A673 (cell line): ENCODE data around the gene OTULINL. TPM values are rescaled to one million over a fixed set of nuclear protein-coding genes. Genes with fewer than 3 reads are reported as not detected.

ENCODE experiments used
- BruUV-seq: library from RNA; stranded (reverse); fragments of 400-500 nt; replicated peaks from 2 replicates; lab custom pipeline; 2021; lab: Mats Ljungman, UMichigan
- CTCF ChIA-PET: fragments of 300-600 bp; sonication (Branson Sonifier 250); formaldehyde crosslinking; loops from one replicate; lab custom pipeline; 2022; ENCODE audit warnings: antibody characterized with exemption; lab: Charles Lee
- POLR2A ChIA-PET: fragments of 300-600 bp; sonication (Branson Sonifier 250); formaldehyde crosslinking; loops from one replicate; lab custom pipeline; 2022; ENCODE audit warnings: antibody characterized with exemption; ENCODE audit not compliant: low non-redundant PET; lab: Charles Lee
- DNase-seq: peaks from one replicate; pipeline ENCODE4 v3.0.0-alpha.2; 2015; ENCODE audit warnings: low spot score
- H3K27ac ChIP-seq: fragments of 200-600 bp; sonication (generic); 2 replicates; pipeline ENCODE4 v1.5.1; 2016; ENCODE audit warnings: mixed run types, low read depth, mild to moderate bottlenecking, mixed read lengths, antibody characterized with exemption, low read length; ENCODE audit not compliant: poor library complexity, severe bottlenecking
- H3K27me3 ChIP-seq: fragments of 200-600 bp; sonication (generic); replicated peaks from 2 replicates; pipeline ENCODE4 v1.6.1; 2017; ENCODE audit warnings: mixed run types, low read depth, mild to moderate bottlenecking, mixed read lengths, antibody characterized with exemption, low read length; ENCODE audit not compliant: insufficient read depth, poor library complexity
- H3K36me3 ChIP-seq: fragments of 200-600 bp; sonication (generic); 2 replicates; pipeline ENCODE4 v1.6.1; 2016; ENCODE audit warnings: mixed run types, mild to moderate bottlenecking, mixed read lengths, antibody characterized with exemption, low read length; ENCODE audit not compliant: insufficient read depth, poor library complexity, severe bottlenecking
- H3K4me1 ChIP-seq: fragments of 200-600 bp; sonication (generic); 2 replicates; pipeline ENCODE4 v1.6.1; 2017; ENCODE audit warnings: mixed run types, mild to moderate bottlenecking, mixed read lengths, antibody characterized with exemption, low read length; ENCODE audit not compliant: insufficient read depth, poor library complexity, severe bottlenecking
- H3K4me3 ChIP-seq: fragments of 200-600 bp; sonication (generic); 2 replicates; pipeline ENCODE4 v1.5.1; 2016; ENCODE audit warnings: low read depth, mixed run types, mild to moderate bottlenecking, mixed read lengths, low read length; ENCODE audit not compliant: poor library complexity, severe bottlenecking
- H3K9me3 ChIP-seq: fragments of 200-600 bp; sonication (generic); 2 replicates; pipeline ENCODE4 v1.6.1; 2016; ENCODE audit warnings: mixed run types, low read depth, mild to moderate bottlenecking, mixed read lengths, antibody characterized with exemption, low read length; ENCODE audit not compliant: poor library complexity, severe bottlenecking
- EZH2 ChIP-seq: fragments of 200-600 bp; sonication (generic); IDR thresholded peaks from 2 replicates; pipeline ENCODE4 v1.6.1; 2017; ENCODE audit warnings: borderline replicate concordance, low read depth, mild to moderate bottlenecking, mixed read lengths, antibody characterized with exemption, low read length; ENCODE audit not compliant: poor library complexity, severe bottlenecking
- intact Hi-C: fragments of 100-400 bp; cut with micrococcal nuclease; formaldehyde crosslinking; loops from one replicate; pipeline ENCODE4 v1.10.0; 2022; ENCODE audit not compliant: unreplicated experiment
- total RNA-seq: library from RNA; stranded (reverse); gene quantifications from 2 replicates; pipeline ENCODE4 v1.2.3, GENCODE V29; 2021
- TF ChIP-seq, protein P1 (sequence below): fragments of 300-800, 200-600 bp; sonication (generic); conservative IDR thresholded peaks from 2 replicates; pipeline ENCODE4 v1.5.1; 2017; ENCODE audit warnings: low read depth, mild to moderate bottlenecking, antibody characterized with exemption, low read length, moderate library complexity, mixed read lengths

The OTULINL gene
- total RNA-seq, 1 experiment from 2014 or later: 0.13 TPM

- H3K36me3 ChIP-seq: no peaks in the 10 kb centered on the region
- TF ChIP-seq EZH2: no peak
- TF ChIP-seq, protein P1, sequence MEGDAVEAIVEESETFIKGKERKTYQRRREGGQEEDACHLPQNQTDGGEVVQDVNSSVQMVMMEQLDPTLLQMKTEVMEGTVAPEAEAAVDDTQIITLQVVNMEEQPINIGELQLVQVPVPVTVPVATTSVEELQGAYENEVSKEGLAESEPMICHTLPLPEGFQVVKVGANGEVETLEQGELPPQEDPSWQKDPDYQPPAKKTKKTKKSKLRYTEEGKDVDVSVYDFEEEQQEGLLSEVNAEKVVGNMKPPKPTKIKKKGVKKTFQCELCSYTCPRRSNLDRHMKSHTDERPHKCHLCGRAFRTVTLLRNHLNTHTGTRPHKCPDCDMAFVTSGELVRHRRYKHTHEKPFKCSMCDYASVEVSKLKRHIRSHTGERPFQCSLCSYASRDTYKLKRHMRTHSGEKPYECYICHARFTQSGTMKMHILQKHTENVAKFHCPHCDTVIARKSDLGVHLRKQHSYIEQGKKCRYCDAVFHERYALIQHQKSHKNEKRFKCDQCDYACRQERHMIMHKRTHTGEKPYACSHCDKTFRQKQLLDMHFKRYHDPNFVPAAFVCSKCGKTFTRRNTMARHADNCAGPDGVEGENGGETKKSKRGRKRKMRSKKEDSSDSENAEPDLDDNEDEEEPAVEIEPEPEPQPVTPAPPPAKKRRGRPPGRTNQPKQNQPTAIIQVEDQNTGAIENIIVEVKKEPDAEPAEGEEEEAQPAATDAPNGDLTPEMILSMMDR: no peak
- H3K27me3 ChIP-seq: peaks cover 14% of the 10 kb centered on the region
- ChIA-PET CTCF (no interaction called here), POLR2A (no interaction called here)
- H3K4me3 ChIP-seq: no peak overlapping the region
- peaks cover 9% of the 10 kb centered on the region for H3K4me1 ChIP-seq
- no peak for DNase-seq
- no peaks in the 10 kb centered on the region for H3K9me3 ChIP-seq
- intact Hi-C loops: no loop called here
- H3K27ac ChIP-seq: no peak overlapping the region
- no TSS peak for BruUV-seq
Measured at GRCh38 chr5:14656898-14657297, 75.3 kb downstream of the OTULINL start.

DNA sequence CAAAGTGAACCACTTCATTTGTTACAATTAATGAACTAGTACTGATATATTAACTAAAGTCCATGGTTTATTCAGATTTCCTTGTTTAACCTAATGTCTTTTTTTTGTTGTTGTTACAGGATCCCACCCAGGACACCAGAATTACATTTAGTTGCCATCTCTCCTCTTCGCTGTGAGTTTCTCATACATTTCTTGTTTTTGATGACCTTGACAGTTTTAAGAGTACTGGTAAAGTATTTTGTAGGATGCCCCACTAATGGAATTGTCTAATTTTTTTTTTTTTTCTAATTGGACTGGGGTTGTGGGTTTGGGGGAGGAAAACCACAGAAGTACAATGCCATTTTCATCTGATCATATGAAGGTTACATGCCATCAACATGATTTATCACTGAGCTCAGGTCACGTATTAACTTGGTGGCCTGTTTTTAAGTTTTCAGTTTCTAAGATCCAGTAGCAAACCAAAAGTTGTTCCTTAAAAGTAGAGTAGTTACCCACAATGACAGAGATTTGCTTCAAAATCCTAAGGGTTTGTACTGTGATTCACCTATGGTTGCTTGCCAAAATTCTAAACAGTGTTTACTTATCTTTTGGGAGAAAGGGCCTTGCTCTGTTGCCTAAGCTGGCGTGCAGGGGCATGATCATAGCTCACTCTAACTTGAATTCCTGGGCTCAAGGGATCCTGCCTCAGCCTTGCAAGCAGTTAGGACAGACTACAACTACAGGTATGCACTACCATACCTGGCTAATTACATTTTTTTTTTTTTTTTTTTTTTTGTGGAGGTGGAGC, 78.4 kb downstream of the OTULINL start:
- DNase-seq: peak; percentile 5
- Histone ChIP-seq H3K36me3 (no peaks in the 10 kb centered on the region), H3K9me3 (no peaks in the 10 kb centered on the region), H3K4me3 (no peak overlapping the region), H3K27ac (no peak overlapping the region), H3K27me3 (no peaks in the 10 kb centered on the region), H3K4me1 (peaks cover 13% of the 10 kb centered on the region)
- intact Hi-C loops: no loop called here
- TF ChIP-seq, protein P1: no peak
- no peak for TF ChIP-seq EZH2
- BruUV-seq: no TSS peak
- CTCF ChIA-PET: interaction anchor here (0.6 kb wide), 1 partner anchor 393 kb away, joined by 3 read pairs; no protein-coding TSS in a partner anchor
- POLR2A ChIA-PET: no interaction called here

- TF ChIP-seq, protein P1: no peak
- TF ChIP-seq EZH2: no peak
- peaks cover 15% of the 10 kb centered on the region for H3K4me1 ChIP-seq
- DNase-seq: peak; percentile 61
- ChIA-PET CTCF (no interaction called here), POLR2A (no interaction called here)
- H3K4me3 ChIP-seq: no peak overlapping the region
- H3K27me3 ChIP-seq: no peaks in the 10 kb centered on the region
- no peak overlapping the region for H3K27ac ChIP-seq
- no peaks in the 10 kb centered on the region for H3K9me3 ChIP-seq
- intact Hi-C loops: no loop called here
- BruUV-seq: no TSS peak
- no peaks in the 10 kb centered on the region for H3K36me3 ChIP-seq
Measured at GRCh38 chr5:14660833-14661232, 79.2 kb downstream of the OTULINL start.

Other genes with a start within 250 kb of the OTULINL start
- gene OTULIN, start 82.9 kb downstream of the OTULINL start, total RNA-seq: 20.0 and 23.5 TPM in 2 replicates